Stimulated activated CD8-positive, alpha-beta memory T cell treated with anti-CD3 and anti-CD28 coated beads, Interleukin-7, amount 100 ng/mL, for 48 hours (primary cell): ENCODE data around the gene BAIAP2L2.
A peak's percentile ranks its signal among the peaks of the same experiment; 100 is the strongest.

Experiments
- DNase-seq, 2 donors: peaks; one replicate each; pipeline ENCODE4 v3.0.0-alpha.2; 2020; ENCODE audit warnings: low read depth in 1 of 2; ENCODE audit errors: extremely low read depth in 1 of 2

The BAIAP2L2 gene

DNA sequence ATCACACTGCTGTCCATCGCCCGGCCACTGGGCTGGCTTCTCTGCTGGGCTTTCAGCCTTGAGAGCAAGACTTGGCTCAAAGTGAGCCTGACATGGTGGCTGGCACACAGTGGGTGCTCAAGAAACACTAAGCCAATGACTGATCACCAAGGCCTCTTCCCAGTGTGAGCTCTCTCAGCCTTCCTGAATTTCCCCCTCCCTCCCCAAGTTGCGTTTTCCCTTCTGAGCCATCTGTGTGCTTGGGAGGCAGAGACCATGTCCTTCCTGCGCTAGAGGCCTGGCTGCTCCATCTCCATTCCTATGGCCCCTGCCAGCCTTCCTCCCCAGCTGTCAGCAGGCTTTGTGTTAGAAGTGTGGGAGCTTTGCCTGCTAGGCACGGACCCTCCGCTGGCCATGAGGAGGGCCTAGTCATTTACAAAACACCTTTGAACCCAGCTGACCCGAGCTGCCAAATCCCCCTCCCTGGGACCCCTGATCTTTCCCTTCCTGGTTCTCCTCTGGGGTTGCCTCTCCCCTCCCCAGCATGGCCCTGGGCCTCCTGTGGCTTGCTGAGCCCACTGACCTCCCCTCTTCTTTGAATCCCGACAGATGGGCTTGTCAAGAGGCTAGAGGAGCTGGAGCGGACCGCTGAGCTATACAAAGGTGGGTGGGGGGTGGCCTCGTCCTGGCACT is 40.1 kb downstream of the BAIAP2L2 start:
- DNase-seq, result no peak

DNA sequence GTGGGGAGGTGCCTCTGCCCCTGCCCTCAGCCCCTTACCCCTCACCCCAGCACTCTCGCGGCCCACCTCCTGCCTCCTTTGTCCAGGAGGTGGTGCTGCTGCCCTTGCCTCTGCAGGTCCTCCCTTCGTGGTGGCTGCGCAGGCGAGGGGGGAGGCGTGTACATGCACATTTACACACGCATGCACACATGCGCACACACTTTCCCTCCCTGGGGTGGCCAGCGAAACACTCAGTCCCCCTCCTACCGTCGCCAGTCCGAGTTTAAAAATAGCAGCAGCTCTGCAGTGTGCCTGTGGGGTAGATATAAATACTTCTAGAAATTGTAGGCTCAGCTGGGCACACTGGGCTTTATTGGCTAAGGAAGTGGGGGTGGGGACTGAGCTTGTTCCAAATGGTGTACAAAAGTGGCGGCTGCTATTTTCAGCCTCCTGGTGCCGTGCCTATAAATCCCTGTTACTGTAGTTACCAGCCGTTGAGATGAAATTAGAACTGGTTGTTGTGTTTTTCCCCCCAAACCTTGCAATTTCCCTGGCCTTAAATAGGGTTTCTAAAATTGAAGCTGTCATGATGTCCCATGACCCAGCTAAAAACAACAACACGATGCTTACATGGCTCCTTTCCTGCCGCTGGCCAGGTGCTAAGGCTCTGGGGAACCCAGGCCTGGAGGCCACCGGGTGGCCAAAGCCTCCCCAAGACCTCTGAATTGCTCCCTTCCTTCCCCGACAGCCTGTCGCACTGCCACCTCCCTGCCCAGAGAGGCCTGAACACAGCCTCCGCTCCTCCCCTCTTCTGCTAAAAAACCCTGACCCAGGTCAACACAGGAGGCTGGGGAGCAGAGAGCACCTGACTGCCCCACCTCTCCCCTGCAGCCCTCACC is 40.9 kb downstream of the BAIAP2L2 start:
- DNase-seq, result no peak

DNA sequence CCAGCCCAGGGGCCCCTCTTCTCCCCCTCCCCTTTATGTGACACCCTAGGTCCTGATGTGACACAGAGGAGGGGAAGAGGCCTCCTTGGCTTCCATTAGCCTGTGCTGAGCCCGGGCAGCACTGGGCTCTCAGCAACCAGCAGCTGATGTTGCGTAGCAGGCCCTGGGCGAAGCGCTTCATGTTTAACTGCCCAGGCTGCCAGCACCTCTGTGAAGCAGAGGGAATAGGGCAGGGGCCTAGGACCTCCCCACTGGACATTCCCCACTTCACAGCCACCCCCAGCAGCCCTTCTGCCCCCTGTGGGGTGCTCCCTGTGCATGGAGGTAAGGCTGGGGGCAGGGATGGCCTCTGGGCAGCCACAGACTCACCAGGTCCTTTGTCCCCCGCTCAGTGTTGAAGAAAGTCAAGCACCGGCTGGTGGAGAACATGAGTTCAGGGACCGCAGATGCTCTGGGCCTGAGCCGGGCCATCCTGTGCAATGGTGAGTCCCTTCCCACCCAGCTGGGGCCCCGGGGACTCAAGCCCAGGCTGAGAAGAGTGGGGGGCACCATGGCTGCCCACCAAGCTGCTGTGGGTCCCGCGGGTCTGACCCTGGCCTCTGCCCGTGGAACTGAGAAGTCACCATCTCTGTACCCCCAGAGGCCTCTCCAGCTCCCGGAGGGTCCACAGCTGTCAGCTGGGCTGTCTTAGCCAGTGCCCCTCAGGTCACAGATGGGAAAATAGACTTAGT is 41.7 kb downstream of the BAIAP2L2 start:
- no peak for DNase-seq

DNA sequence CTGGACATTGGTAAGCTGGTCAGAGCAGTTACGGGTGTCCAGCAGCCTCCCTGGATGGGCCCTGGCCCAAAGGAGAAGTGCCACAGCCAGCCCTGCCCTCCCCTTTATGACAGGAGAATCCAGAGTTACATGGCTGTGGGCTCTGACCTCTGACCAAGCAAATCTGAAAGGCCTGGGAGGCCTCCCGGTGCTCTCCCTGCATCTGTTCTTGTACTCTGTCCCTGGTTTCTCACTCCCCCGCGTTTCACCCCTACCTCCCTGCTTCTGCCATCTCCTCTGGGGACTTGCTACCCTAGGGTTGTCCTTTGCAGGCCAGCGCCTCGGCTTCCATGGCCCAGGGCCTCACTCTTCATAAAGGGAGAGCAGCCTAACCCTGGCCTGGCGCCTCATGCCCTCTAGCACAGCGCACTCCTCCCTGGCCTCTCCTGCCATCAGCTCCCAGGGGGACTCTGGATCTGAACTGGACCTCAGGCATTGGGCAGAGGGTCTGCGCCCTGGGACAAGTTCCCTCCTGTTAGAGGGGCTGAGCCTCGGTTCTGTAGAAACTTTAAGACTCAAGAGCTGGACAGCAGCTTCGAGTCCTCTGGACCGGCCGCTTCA is 42.6 kb downstream of the BAIAP2L2 start:
- DNase-seq, result no peak

DNA sequence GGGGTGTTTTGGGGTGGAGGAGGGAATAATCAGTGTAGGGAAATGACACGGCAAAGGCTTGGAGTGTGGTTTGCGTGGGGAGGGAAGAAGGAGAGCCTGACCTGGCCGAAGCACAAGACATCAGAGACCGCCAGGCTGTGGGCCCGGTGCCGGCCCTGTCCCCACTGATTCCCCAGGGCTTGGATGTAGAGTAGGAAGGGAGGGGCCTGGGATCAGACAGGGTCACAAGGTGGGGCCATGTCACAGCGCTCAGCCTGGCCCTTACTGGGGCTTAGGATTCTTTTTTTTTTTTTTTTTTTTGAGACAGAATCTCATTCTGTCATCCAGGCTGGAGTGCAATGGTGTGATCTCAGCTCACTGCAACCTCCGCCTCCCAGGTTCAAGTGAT is 43.5 kb downstream of the BAIAP2L2 start:
- DNase-seq, result no peak

DNA sequence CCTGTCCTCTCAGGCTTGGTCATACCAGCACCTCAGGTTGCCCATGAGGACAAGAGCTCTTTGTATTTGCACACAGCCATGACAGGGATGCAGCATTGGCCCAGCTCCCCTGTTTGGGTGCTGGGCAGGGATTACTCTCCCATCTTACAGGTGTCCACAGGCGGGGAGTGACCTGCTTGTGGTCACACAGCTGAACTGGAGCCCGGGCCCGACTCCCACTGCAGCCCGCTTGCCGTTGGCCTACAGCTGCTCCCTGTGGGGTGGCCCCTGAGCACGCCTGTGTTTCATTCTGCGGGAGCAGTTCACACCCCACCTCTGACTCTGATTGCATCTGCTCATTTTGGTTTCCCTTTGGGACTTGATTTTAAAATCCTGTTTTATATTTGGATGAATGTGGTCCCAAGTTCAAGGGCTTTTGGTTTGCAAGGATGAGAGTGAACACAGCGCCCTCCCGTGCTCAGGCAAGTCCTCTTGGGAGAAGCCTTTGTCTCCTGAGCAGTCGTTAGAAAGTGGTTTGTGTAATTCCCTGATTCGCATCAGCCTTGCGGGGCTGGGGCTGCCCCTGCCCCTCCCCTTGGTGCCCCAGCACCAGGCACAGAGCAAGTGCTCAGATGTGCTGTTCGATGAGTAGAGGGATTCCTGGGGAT is 44.0 kb downstream of the BAIAP2L2 start:
- DNase-seq, result no peak

DNA sequence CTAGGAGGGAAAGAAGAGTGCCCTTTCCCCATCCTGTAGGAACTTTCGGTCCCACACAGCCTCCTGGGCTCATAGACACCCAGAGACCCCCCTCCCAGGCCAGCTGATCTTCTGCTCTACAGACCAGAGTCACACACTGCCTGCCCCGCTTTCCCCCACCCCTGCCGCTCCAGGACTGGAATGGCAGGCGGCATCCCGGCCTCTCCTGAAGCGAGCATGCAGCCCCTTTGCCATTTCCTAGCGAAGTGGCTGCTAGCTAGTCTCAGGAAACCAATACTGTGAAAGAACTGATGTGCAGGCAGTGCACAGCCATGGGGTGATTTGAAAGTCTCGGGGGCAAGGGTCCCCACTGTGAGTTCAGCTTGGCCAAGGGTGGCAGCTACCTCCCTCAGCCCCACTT is 44.9 kb downstream of the BAIAP2L2 start:
- no peak for DNase-seq

DNA sequence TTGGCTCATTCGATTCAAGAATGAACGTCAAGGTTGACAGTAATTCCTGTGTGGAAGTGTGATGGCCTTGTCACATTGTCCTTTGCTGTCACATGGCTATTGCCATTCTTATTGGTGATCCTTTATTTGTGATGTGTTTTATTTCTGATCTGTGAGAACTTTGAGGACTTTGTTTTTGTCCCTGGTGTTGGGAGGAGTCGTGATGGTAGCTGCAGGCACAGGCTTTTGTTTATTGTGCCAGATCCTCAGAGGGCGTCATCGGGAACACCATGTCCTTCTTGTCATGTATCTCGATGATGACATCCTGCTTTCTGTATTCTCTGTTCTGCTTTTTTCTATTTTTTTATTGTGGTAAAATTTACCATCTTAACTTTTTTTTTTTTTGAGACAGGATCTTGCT is 47.7 kb downstream of the BAIAP2L2 start:
- DNase-seq, result no peak

DNA sequence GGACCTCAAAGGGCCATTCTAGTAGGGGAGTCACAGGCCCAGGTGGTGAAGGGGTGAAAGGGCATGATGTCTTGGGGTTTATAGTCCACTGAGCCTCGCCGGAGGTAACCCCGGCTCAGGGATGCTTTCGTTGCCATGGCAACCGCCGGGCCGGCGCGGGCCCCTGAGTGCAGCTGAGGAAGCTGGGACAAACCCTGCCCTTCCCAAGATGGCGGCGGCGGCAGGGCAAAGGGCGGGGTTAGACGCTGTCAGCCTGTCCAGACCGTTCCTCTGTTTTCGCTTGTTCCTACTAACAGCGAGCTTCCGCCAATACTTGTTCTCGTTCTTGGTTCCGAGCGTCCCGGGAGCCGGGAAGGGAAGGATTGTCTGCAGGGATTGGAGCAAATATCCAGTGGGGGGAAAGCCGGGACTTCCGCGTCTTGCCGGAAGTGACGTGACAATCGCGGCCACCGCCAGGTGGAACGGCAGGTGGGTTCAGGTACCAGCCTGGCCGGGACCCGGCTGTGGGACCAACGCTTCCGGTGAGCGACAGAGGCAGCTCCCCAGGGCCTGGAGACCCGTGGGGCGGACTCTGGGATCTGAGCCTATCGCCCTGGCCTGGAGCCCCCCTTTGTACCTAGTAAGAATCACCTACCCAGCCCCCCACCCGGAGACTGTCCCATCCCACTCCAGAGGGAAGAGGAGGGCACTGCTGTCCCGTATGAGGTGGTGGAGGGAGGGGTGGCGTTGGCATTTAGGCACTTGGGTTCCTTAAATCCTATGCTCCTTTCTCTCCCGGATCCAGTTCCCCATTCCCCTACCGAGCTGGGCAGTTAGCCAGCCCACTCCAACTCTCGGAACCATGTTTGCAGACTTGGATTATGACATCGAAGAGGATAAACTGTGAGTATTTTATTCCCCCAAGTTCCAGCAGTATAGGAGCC is 53.3 kb downstream of the BAIAP2L2 start, which contains the start of gene PICK1:
Gene PICK1, plus strand, starts transcription at position 436 of the 923 bp plus-strand sequence. Its CDS starts 406 bp downstream, at position 842.
- peak; percentile 69 to 74 for DNase-seq

DNA sequence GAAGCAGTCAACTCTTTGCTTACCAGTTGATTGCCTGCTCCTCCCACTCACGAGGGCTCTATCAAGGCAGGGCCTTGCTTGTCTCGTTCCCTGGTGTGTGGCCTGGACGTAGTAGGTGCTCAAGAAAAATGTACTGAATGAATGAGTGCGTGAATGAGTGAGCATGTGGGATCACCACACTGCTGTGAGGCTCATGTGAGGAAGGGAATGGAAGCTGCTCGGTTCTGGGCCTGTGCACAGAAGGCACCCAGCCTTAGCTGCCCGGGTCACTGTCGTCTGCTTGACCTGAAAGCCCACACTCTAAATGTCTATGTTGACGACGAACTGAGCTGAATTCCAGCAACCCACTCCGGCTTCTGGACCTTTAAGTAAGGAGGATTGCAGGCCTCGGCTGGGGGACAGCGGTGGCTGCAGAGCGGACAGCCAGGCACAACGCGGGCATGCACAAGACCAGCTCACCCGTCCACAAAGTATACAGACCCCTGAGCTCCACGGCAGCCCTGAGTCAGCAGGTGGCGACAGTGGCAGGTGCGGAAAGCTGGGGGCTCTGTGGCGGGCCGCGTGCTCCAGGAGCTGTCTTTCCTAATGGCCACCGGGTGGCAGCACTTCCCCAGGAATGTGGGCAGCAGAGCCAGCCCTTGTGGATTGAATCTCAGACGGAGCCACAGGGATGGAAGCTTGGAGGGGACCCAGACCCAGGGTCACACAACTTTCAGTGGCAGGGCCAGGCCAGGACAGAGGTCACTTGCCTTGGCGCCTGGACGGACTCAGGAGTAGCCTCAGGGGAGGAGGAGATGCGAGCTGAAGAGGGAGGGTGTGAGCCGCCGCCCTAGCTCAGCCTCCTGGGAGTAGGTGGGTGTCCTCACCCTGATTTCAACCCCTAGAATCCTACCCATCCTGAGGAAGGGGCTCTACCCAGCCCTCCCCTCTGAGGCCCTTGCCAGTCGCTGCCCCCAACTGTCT is 58.3 kb downstream of the BAIAP2L2 start:
- peak; percentile 54 to 61 for DNase-seq

DNA sequence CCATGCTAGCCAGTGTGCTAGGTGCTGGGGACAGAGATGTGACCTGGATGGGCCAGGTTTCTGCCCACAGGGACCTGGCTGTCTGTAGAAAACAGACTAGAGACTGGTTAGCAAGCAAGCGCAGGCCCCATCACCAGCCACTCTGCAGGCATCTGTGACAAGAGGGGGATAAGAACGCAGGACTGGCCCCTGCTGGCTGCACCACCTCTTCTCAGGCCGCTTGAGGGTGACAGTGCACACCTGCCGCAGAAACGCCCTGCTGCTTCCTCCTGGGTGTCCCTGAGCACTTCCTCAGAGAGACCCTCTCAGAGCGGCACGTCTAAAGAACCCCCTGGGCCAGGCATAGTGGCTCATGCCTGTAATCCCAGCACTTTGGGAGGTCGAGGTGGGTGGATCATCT is 59.2 kb downstream of the BAIAP2L2 start:
- no peak for DNase-seq

DNA sequence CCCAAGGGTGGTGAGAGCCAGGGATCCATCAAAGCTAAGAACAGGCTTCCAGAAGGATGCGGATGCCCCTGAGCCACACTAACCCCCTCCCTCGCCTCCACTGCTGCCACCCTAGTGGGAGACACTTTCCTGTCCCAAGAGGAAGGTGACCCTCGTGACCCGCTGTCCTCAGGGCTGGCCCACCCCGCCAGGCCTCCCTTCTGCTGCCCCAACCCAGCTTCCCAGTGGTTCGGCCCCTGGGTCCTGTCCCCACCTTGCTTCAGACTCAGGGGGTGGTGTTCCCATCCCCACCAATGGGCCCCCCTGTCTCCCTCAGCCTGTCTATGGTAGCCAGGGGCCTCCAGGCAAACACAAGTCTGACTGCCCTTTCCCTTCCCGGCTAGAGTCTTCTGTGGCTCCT is 59.8 kb downstream of the BAIAP2L2 start:
- no peak for DNase-seq

DNA sequence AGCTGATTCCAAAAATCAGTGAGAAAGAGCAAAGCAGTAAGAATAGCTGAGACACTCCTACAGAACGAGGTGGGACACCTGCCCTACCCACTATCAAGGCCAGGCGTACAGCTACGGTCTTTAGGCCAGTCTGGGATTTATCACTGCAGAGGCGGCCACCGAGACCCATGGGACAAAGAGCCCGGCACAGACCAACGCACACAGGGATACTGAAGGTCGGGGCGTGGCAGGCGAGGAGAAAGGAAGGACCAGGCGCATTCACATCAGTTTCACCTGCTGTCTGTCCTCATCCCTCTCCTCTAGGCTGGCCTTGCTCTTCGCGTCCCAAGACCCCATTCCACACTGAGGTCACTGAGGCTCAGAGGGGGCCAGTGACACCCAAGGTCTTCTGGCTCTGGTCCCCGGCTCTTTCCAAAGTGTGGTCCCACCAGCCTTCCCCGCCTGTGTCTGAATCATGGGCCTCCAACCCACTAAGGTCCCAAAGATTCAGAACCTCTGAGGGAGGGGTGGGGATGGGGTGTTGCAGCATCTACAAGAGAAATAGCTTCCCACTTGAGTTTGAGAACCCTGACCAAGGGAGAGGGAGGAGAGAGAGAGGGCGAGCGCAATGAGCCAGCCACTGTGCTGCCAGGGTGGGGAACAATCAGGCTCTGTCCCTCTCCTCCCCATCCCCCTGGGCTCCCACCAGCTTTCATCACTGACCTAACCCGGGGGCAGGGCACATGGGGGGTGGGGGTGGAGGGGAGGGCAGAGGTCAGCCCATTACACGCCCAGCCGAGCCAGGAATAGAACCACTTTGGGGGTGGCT is 60.5 kb downstream of the BAIAP2L2 start:
- no peak for DNase-seq

DNA sequence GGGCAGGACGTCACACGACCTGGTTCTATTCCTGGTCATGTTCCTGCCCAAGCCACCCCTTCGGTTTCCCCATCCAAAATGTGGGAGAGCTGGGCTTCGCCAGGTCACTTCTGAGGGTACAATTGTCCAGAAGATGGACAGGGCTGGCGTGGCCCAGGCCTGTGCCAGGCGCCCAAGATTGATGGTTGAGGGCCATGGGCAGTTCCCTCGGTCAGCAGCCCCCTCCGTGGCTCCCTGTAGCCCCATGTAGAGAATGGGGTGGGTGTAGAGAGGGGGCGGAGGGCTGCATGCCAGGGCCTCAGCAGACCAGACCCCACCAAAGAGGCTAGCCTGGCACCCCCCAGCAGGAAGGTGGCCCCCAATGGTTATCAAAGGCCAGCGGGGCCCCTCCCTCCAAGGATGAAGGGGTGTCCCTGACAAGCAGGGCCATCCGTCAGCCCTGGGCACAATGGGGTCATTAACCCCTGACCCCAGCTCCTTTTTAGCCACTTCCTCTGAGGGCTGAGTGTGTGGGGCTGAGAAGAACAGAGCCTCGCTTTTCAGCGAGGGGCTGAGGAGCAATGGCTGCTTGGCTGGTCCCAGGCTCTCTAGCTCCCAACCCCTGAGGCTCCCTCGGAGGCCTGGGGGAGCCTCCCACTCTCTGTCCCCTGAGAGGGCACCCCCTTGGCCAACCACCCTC is 64.3 kb downstream of the BAIAP2L2 start:
- DNase-seq, result no peak

DNA sequence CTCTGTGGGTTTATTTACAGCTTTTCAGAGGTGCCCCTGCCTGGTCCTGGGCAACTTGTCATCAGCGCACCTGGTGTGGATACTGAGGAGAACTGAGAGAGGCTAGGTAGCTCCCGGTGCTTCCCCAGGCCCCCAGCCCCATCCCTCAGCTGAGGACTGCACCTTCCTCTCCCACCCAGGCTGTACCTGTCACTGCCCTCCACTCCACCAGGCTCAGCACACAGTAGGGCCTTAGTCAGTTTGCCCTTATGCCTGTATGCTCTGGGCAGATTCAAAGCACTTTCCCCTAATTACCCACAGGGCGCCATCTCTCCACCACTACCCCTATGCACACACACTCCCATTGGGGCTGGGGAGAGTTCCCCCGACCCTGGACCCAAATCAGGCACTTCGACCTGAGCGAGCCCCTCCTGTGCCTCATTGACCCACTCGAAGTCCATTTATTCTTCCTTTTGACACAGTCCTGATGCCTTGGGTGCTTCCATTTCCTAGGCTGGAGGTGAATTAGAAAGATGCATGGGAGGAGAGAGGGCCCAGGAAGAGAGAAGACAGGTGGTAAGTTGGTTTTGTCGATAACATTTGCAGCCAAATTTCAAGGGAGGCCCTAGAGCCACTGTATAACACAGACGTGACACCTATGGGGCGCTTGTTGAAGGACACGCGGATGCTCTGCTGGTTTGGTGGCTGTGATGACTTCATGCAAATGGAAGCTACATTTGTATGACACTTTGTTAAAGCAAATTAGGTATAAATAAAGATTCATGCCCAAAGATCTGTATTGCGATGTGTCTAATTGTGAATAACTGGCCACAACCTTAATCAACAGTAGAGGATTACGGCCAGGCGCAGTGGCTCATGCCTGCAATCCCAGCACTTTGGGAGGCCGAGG is 67.1 kb downstream of the BAIAP2L2 start:
- DNase-seq, result no peak

DNA sequence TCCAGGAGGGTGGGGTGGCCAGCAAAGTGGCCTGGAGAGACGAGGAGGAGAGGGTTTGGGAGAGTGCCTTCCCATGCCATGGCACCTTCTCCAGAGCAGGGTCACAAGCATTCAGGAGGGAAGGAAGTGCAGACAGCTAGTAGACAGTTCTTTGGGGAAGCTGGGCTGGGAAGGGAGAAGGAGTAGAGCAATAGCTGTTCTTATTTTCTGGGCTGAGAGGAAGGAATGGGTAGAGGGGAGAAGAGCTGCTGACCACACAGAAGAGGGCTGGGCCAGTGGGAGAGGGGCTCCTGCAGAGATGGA is 68.0 kb downstream of the BAIAP2L2 start:
- DNase-seq, result no peak
